HEK293 (cell line): ENCODE measurements around the gene TEX14.

Experiments used
- ATF2 ChIP-seq: fragments of 450-650 bp; formaldehyde crosslinking; IDR thresholded peaks from 2 replicates; pipeline ENCODE4 v1.5.1; 2016; ENCODE audit warnings: missing biosample characterization, missing genetic modification characterization, low read depth
- CTCF ChIP-seq: fragments of 450-650 bp; formaldehyde crosslinking; IDR thresholded peaks from 2 replicates; pipeline ENCODE4 v1.5.1; 2016; ENCODE audit warnings: missing biosample characterization, missing genetic modification characterization
- ELK4 ChIP-seq: IDR thresholded peaks from 2 replicates; pipeline ENCODE4 v1.6.1; 2011; ENCODE audit warnings: mild to moderate bottlenecking, low read depth, low read length, borderline replicate concordance
- KLF9 ChIP-seq: fragments of 450-650 bp; formaldehyde crosslinking; IDR thresholded peaks from 2 replicates; pipeline ENCODE4 v1.5.1; 2016; ENCODE audit warnings: missing biosample characterization, missing genetic modification characterization, low read depth
- ZNF174 ChIP-seq: fragments of 450-650 bp; formaldehyde crosslinking; IDR thresholded peaks from 2 replicates; pipeline ENCODE4 v1.5.0; 2017; ENCODE audit warnings: missing biosample characterization, mild to moderate bottlenecking, missing genetic modification characterization
- ZNF18 ChIP-seq: fragments of 450-650 bp; formaldehyde crosslinking; IDR thresholded peaks from 2 replicates; pipeline ENCODE4 v1.5.1; 2016; ENCODE audit warnings: missing biosample characterization, missing genetic modification characterization
- ZNF223 ChIP-seq: fragments of 450-650 bp; formaldehyde crosslinking; IDR thresholded peaks from 2 replicates; pipeline ENCODE4 v1.5.1; 2016; ENCODE audit warnings: missing biosample characterization, missing genetic modification characterization
- ZNF416 ChIP-seq: fragments of 450-650 bp; formaldehyde crosslinking; IDR thresholded peaks from 2 replicates; pipeline ENCODE4 v1.5.1; 2016; ENCODE audit warnings: missing biosample characterization, missing genetic modification characterization
- ZNF514 ChIP-seq: fragments of 450-650 bp; formaldehyde crosslinking; IDR thresholded peaks from 2 replicates; pipeline ENCODE4 v1.5.1; 2016; ENCODE audit warnings: missing biosample characterization, missing genetic modification characterization
- ZNF549 ChIP-seq: fragments of 450-650 bp; IDR thresholded peaks from 2 replicates; pipeline ENCODE4 v1.5.1; 2018; ENCODE audit warnings: missing biosample characterization, missing genetic modification characterization, mild to moderate bottlenecking, inconsistent platforms, moderate library complexity

GRCh38 chr17:58517378-58517927 is 174.4 kb downstream of the TEX14 start:
- TF ChIP-seq CTCF (tag by site-specific recombination) = no peak
- no peak for TF ChIP-seq ZNF18 (tag by site-specific recombination)
- TF ChIP-seq ZNF514 (tag by site-specific recombination) = no peak
- TF ChIP-seq KLF9 (tag by site-specific recombination) = peak; percentile 65
- no peak for TF ChIP-seq ZNF549 (tag by site-specific recombination)
- no peak for TF ChIP-seq ELK4
- no peak for TF ChIP-seq ZNF223
- no peak for TF ChIP-seq ATF2 (tag by site-specific recombination)
- TF ChIP-seq ZNF174 = no peak
- no peak for TF ChIP-seq ZNF416 (tag by site-specific recombination)
